Astrocyte (in vitro differentiated cells and primary cell): Measurements from ENCODE around the gene SEMA3F. TPM values are rescaled to one million over a fixed set of nuclear protein-coding genes. Genes with fewer than 3 reads are reported as not detected.
A peak's percentile ranks its signal among the peaks of the same experiment; 100 is the strongest.

Source experiments
- DNase-seq: peaks from one replicate; pipeline ENCODE4 v3.0.0-alpha.2; 2010; ENCODE audit warnings: low read depth
- FAIRE-seq: peaks from 2 replicates; lab custom pipeline; 2011; peaks lifted over from hg19 to GRCh38; lab: Jason Lieb, UNC
- H2AFZ ChIP-seq: 2 replicates; pipeline ENCODE4 v1.6.0; 2012; ENCODE audit warnings: low read depth, low read length, inconsistent platforms
- H3K27ac ChIP-seq: 2 replicates; pipeline ENCODE4 v1.5.1; 2011; ENCODE audit warnings: low read depth, low read length, inconsistent platforms
- H3K27me3 ChIP-seq: 2 replicates; pipeline ENCODE4 v1.6.0; 2011; ENCODE audit warnings: low read length, inconsistent platforms; ENCODE audit not compliant: insufficient read depth
- H3K36me3 ChIP-seq: 2 replicates; pipeline ENCODE4 v1.5.1; 2011; ENCODE audit warnings: low read length, inconsistent platforms; ENCODE audit not compliant: insufficient read depth
- H3K4me1 ChIP-seq: 2 replicates; pipeline ENCODE4 v1.5.1; 2011; ENCODE audit warnings: low read length, inconsistent platforms; ENCODE audit not compliant: insufficient read depth
- H3K4me2 ChIP-seq: 2 replicates; pipeline ENCODE4 v1.6.0; 2012; ENCODE audit warnings: low read length, inconsistent platforms
- H3K4me3 ChIP-seq: 2 replicates; pipeline ENCODE4 v1.5.1; 2011; ENCODE audit warnings: low read depth, mild to moderate bottlenecking, low read length, inconsistent platforms; ENCODE audit not compliant: insufficient read depth
- H3K79me2 ChIP-seq: 2 replicates; pipeline ENCODE4 v1.6.0; 2012; ENCODE audit warnings: mild to moderate bottlenecking, low read length, inconsistent platforms; ENCODE audit not compliant: insufficient read depth
- H3K9ac ChIP-seq: 2 replicates; pipeline ENCODE4 v1.6.0; 2012; ENCODE audit warnings: mild to moderate bottlenecking, low read length, inconsistent platforms
- H3K9me3 ChIP-seq: 2 replicates; pipeline ENCODE4 v1.5.1; 2012; ENCODE audit warnings: low read depth, mild to moderate bottlenecking, low read length, inconsistent platforms; ENCODE audit not compliant: insufficient read depth
- H4K20me1 ChIP-seq: 2 replicates; pipeline ENCODE4 v1.6.0; 2012; ENCODE audit warnings: low read length, inconsistent platforms; ENCODE audit not compliant: insufficient read depth
- H3K27ac Mint-ChIP-seq: one replicate; pipeline ENCODE4 v1.8.0; 2021; ENCODE audit warnings: mild to moderate bottlenecking, mixed read lengths; ENCODE audit not compliant: unreplicated experiment
- H3K27me3 Mint-ChIP-seq: one replicate; pipeline ENCODE4 v1.8.0; 2021; ENCODE audit warnings: low read depth, mixed read lengths; ENCODE audit not compliant: unreplicated experiment
- H3K36me3 Mint-ChIP-seq: one replicate; pipeline ENCODE4 v1.8.0; 2021; ENCODE audit warnings: low read depth, mixed read lengths; ENCODE audit not compliant: unreplicated experiment
- H3K4me1 Mint-ChIP-seq: one replicate; pipeline ENCODE4 v1.8.0; 2021; ENCODE audit warnings: low read depth, mixed read lengths; ENCODE audit not compliant: unreplicated experiment
- H3K4me3 Mint-ChIP-seq: one replicate; pipeline ENCODE4 v1.8.0; 2021; ENCODE audit warnings: mild to moderate bottlenecking, moderate library complexity, mixed read lengths; ENCODE audit not compliant: unreplicated experiment
- H3K9me3 Mint-ChIP-seq: one replicate; pipeline ENCODE4 v1.8.0; 2021; ENCODE audit warnings: mild to moderate bottlenecking, mixed read lengths; ENCODE audit not compliant: unreplicated experiment
- CTCF ChIP-seq: IDR thresholded peaks from 2 replicates; pipeline ENCODE4 v1.5.1; 2011; ENCODE audit warnings: low read depth, mild to moderate bottlenecking, inconsistent platforms, low read length, moderate library complexity; ENCODE audit not compliant: insufficient read depth
- EZH2 ChIP-seq: IDR thresholded peaks from 2 replicates; pipeline ENCODE4 v1.6.1; 2012; ENCODE audit warnings: mild to moderate bottlenecking, low read length, inconsistent platforms; ENCODE audit not compliant: insufficient read depth
- total RNA-seq: library from RNA; stranded (reverse); gene quantifications from 2 replicates; pipeline ENCODE4 v1.2.1, GENCODE V29; 2021

Gene SEMA3F
- total RNA-seq, 1 donor from 2014 or later: 6.6 TPM

- H3K27me3 Mint-ChIP-seq: peaks cover 36% of the 10 kb centered on the region
- Histone ChIP-seq H2AFZ (no peak overlapping the region), H3K4me1 (no peaks in the 10 kb centered on the region), H3K9ac (no peak overlapping the region), H3K27me3 (peaks cover 2% of the 10 kb centered on the region), H3K27ac (no peak overlapping the region), H3K79me2 (no peaks in the 10 kb centered on the region), H4K20me1 (no peaks in the 10 kb centered on the region), H3K36me3 (no peaks in the 10 kb centered on the region), H3K4me3 (no peak overlapping the region), H3K4me2 (no peak overlapping the region), H3K9me3 (no peaks in the 10 kb centered on the region)
- peaks cover 6% of the 10 kb centered on the region for H3K4me1 Mint-ChIP-seq
- TF ChIP-seq EZH2 (no peak), CTCF (no peak)
- H3K9me3 Mint-ChIP-seq: no peaks in the 10 kb centered on the region
- H3K27ac Mint-ChIP-seq: no peak overlapping the region
- peak overlapping the region; percentile 2 for H3K4me3 Mint-ChIP-seq
- DNase-seq (no peak), FAIRE-seq (no peak)
- H3K36me3 Mint-ChIP-seq: no peaks in the 10 kb centered on the region
These were observed 64.2 kb downstream of the SEMA3F start for GRCh38 chr3:50219285-50219684.

DNA sequence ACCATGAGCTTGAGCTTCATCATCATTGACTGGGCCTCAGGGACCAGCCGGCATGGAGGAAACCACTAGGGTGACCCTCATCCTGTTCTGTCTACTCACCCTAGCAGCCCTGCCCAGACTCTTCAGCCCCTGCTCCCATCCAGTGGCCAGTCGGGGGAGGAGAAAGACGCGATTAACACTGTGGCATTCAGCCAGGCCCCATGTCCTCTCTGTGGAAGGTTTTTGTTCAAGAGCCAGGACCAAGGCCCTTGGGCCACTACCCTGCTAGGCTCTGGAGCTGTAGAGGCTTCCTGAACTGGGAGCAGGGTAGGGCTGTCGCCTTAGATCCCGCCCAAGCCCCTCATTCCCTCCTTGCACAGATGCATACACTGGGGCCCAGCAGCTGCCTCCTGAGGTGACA, 65.0 kb downstream of the SEMA3F start:
- H3K9me3 Mint-ChIP-seq: peaks cover 2% of the 10 kb centered on the region
- Histone ChIP-seq H3K79me2 (no peaks in the 10 kb centered on the region), H3K4me3 (no peak overlapping the region), H3K4me1 (no peaks in the 10 kb centered on the region), H3K27me3 (peaks cover 6% of the 10 kb centered on the region), H2AFZ (no peak overlapping the region), H3K36me3 (no peaks in the 10 kb centered on the region), H3K9me3 (no peaks in the 10 kb centered on the region), H3K4me2 (no peak overlapping the region), H3K9ac (no peak overlapping the region), H4K20me1 (no peaks in the 10 kb centered on the region), H3K27ac (no peak overlapping the region)
- no peak overlapping the region for H3K27ac Mint-ChIP-seq
- peaks cover 6% of the 10 kb centered on the region for H3K4me1 Mint-ChIP-seq
- DNase-seq (no peak), FAIRE-seq (no peak)
- TF ChIP-seq CTCF (no peak), EZH2 (no peak)
- H3K4me3 Mint-ChIP-seq: no peak overlapping the region
- H3K27me3 Mint-ChIP-seq: peaks cover 35% of the 10 kb centered on the region
- H3K36me3 Mint-ChIP-seq: no peaks in the 10 kb centered on the region

DNA sequence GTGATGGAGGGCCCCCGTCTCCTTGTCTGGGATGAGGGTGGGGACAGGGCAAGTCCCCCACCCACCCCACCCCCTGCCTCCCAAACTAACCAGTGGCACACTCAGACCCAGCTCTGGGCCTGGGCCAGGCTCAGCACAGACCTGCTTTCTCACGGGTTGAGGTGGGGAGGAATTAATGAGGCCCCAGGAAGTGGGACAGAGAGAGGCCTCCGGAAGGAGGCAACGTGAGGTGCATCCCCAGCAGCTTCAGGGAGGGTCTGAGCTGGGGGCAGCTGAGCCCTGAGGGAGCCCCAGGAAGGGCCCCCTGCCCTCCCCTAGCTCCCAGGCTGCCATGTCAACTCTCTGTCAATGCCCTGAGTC, 65.9 kb downstream of the SEMA3F start:
- FAIRE-seq (no peak), DNase-seq (no peak)
- Mint-ChIP-seq H3K4me1 (peaks cover 6% of the 10 kb centered on the region), H3K36me3 (no peaks in the 10 kb centered on the region), H3K9me3 (peaks cover 2% of the 10 kb centered on the region), H3K27ac (no peak overlapping the region), H3K4me3 (no peak overlapping the region), H3K27me3 (peaks cover 38% of the 10 kb centered on the region)
- H3K4me2 ChIP-seq: no peak overlapping the region
- H4K20me1 ChIP-seq: no peaks in the 10 kb centered on the region
- H3K9me3 ChIP-seq: no peaks in the 10 kb centered on the region
- no peak overlapping the region for H3K27ac ChIP-seq
- no peak overlapping the region for H2AFZ ChIP-seq
- no peak overlapping the region for H3K4me3 ChIP-seq
- H3K27me3 ChIP-seq: peaks cover 6% of the 10 kb centered on the region
- TF ChIP-seq EZH2: no peak
- no peak for TF ChIP-seq CTCF
- H3K9ac ChIP-seq: no peak overlapping the region
- H3K4me1 ChIP-seq: no peaks in the 10 kb centered on the region
- H3K36me3 ChIP-seq: no peaks in the 10 kb centered on the region
- H3K79me2 ChIP-seq: no peaks in the 10 kb centered on the region
